SK-N-SH (cell line): ENCODE results near the gene DTX3. TPM values are rescaled to one million over a fixed set of nuclear protein-coding genes. Genes with fewer than 3 reads are reported as not detected.

Source experiments
- CTCF ChIA-PET: fragments of 300-600, 350-600 bp; formaldehyde crosslinking; extraction: SDS; loops from one replicate; lab custom pipeline; 2021; lab: Yijun Ruan, JAX
- POLR2A ChIA-PET: fragments of 350-600 bp; sonication (Branson Sonifier 250); formaldehyde crosslinking; extraction: SDS; loops from one replicate; lab custom pipeline; 2020; ENCODE audit warnings: antibody characterized with exemption, inconsistent platforms; lab: Yijun Ruan, JAX
- DNase-seq: peaks from one replicate; pipeline ENCODE4 v3.0.0; 2012
- H2AFZ ChIP-seq: fragments of 200-600 bp; sonication (generic); 2 replicates; pipeline ENCODE4 v1.8.1; 2016; ENCODE audit warnings: antibody characterized with exemption, mild to moderate bottlenecking, low read depth
- H3F3A ChIP-seq: fragments of 200-600 bp; sonication (generic); replicated peaks from 2 replicates; pipeline ENCODE3; 2016; ENCODE audit warnings: antibody characterized with exemption, mild to moderate bottlenecking; ENCODE audit not compliant: insufficient read depth
- H3K27ac ChIP-seq, 2 experiments: fragments of 200-500 bp in 1 of 2; fragments of 200-600 bp in 1 of 2; sonication (Bioruptor generic) in 1 of 2; sonication (generic), shearing (Covaris generic) in 1 of 2; 2 replicates each; pipeline versions ENCODE4 v1.5.1 to v1.6.1; 2014 to 2016; ENCODE audit warnings: low read depth in 2 of 2, inconsistent platforms in 1 of 2, low read length in 1 of 2, mild to moderate bottlenecking in 1 of 2, mixed read lengths in 1 of 2
- H3K27me3 ChIP-seq: fragments of 200-600 bp; sonication (generic), shearing (Covaris generic); 2 replicates; pipeline ENCODE4 v1.6.1; 2016; ENCODE audit warnings: mixed run types; ENCODE audit not compliant: insufficient read depth
- H3K36me3 ChIP-seq, 2 experiments: fragments of 200-500 bp in 1 of 2; fragments of 200-600 bp in 1 of 2; sonication (Bioruptor generic) in 1 of 2; sonication (generic) in 1 of 2; replicated peaks in 1 of 2; 2 replicates each; pipeline versions ENCODE3 to v1.5.1; 2014 to 2016; ENCODE audit warnings: low read length in 1 of 2, mild to moderate bottlenecking in 1 of 2; ENCODE audit not compliant: insufficient read depth in 2 of 2, control insufficient read depth in 1 of 2
- H3K4me1 ChIP-seq, 2 experiments: fragments of 200-500 bp in 1 of 2; fragments of 200-600 bp in 1 of 2; sonication (Bioruptor generic) in 1 of 2; sonication (generic), shearing (Covaris generic) in 1 of 2; 2 replicates each; pipeline versions ENCODE4 v1.5.1 to v1.6.1; 2014 to 2016; ENCODE audit warnings: low read depth in 1 of 2, low read length in 1 of 2, mixed run types in 1 of 2; ENCODE audit not compliant: insufficient read depth in 2 of 2, control insufficient read depth in 1 of 2
- H3K4me2 ChIP-seq: fragments of 200-600 bp; sonication (generic), shearing (Covaris generic); 2 replicates; pipeline ENCODE4 v1.6.1; 2017; ENCODE audit warnings: mixed run types
- H3K4me3 ChIP-seq, 2 experiments: fragments of 200-500 bp in 1 of 2; fragments of 200-600 bp in 1 of 2; sonication (Bioruptor generic) in 1 of 2; sonication (generic), shearing (Covaris generic) in 1 of 2; 2 replicates each; pipeline versions ENCODE4 v1.5.1 to v1.8.1; 2014 to 2016; ENCODE audit warnings: low read depth in 2 of 2, inconsistent platforms in 1 of 2, low read length in 1 of 2, mild to moderate bottlenecking in 1 of 2, mixed read lengths in 1 of 2, moderate library complexity in 1 of 2
- H3K79me2 ChIP-seq: fragments of 200-600 bp; sonication (generic); 2 replicates; pipeline ENCODE4 v1.8.1; 2017; ENCODE audit warnings: mild to moderate bottlenecking; ENCODE audit not compliant: insufficient read depth
- H3K9ac ChIP-seq: fragments of 200-600 bp; sonication (generic); 2 replicates; pipeline ENCODE4 v1.6.1; 2017; ENCODE audit warnings: mixed run types
- H3K9me2 ChIP-seq: fragments of 200-600 bp; sonication (generic); 2 replicates; pipeline ENCODE4 v1.6.1; 2017; ENCODE audit warnings: mixed run types
- H3K9me3 ChIP-seq: fragments of 200-600 bp; sonication (generic); 2 replicates; pipeline ENCODE4 v1.6.1; 2017; ENCODE audit warnings: mixed run types, mild to moderate bottlenecking, moderate library complexity
- H4K20me1 ChIP-seq: fragments of 200-600 bp; sonication (generic); 2 replicates; pipeline ENCODE4 v1.6.1; 2017; ENCODE audit warnings: mild to moderate bottlenecking, mixed run types; ENCODE audit not compliant: insufficient read depth
- CTCF ChIP-seq: fragments of 200-600 bp; sonication (generic); IDR thresholded peaks from 2 replicates; pipeline ENCODE4 v1.6.1; 2017; ENCODE audit warnings: antibody characterized with exemption, mild to moderate bottlenecking, moderate library complexity
- ELF1 ChIP-seq: IDR thresholded peaks from 2 replicates; pipeline ENCODE4 v1.4.0; 2012
- EP300 ChIP-seq, 2 experiments: IDR thresholded peaks; 2 replicates each; pipeline versions ENCODE4 v1.4.0 to v1.6.1; 2012; ENCODE audit warnings: borderline replicate concordance in 1 of 2, low read depth in 1 of 2, low read length in 1 of 2
- FOXM1 ChIP-seq: IDR thresholded peaks from 2 replicates; pipeline ENCODE4 v1.4.0; 2012; ENCODE audit warnings: low read depth, mild to moderate bottlenecking
- GABPA ChIP-seq: IDR thresholded peaks from 2 replicates; pipeline ENCODE4 v1.4.0; 2012; ENCODE audit warnings: low read depth, mild to moderate bottlenecking
- JUND ChIP-seq: IDR thresholded peaks from 2 replicates; pipeline ENCODE4 v1.4.0; 2012
- MEF2A ChIP-seq: IDR thresholded peaks from 2 replicates; pipeline ENCODE4 v1.4.0; 2012; ENCODE audit warnings: low read depth, borderline replicate concordance
- NFIC ChIP-seq: IDR thresholded peaks from 2 replicates; pipeline ENCODE4 v1.4.0; 2012; ENCODE audit warnings: borderline replicate concordance
- POLR2AphosphoS5 ChIP-seq: IDR thresholded peaks from 2 replicates; pipeline ENCODE4 v1.6.1; 2012; ENCODE audit warnings: low read depth, low read length
- RCOR1 ChIP-seq: fragments of 150-350 bp; IDR thresholded peaks from 2 replicates; pipeline ENCODE4 v1.6.1; 2017; ENCODE audit warnings: antibody characterized with exemption, low read length
- RXRA ChIP-seq: IDR thresholded peaks from 2 replicates; pipeline ENCODE4 v1.4.0; 2012; ENCODE audit warnings: low read depth, mild to moderate bottlenecking, borderline replicate concordance
- TAF1 ChIP-seq: IDR thresholded peaks from 2 replicates; pipeline ENCODE4 v1.6.1; 2012; ENCODE audit warnings: low read depth, mild to moderate bottlenecking, low read length, moderate library complexity, borderline replicate concordance
- TCF12 ChIP-seq: IDR thresholded peaks from 2 replicates; pipeline ENCODE4 v1.4.0; 2012
- USF2 ChIP-seq: fragments of 150-350 bp; IDR thresholded peaks from 2 replicates; pipeline ENCODE4 v1.6.1; 2017; ENCODE audit warnings: antibody characterized with exemption, low read length, low read depth, borderline replicate concordance
- ZBTB33 ChIP-seq: IDR thresholded peaks from 2 replicates; pipeline ENCODE4 v1.4.0; 2012; ENCODE audit warnings: low read depth, borderline replicate concordance
- WGBS: methylation state at CpG from one replicate; pipeline ENCODE4 v1.1.6; 2017; ENCODE audit warnings: low lambda C conversion rate; 5-methylcytosine and 5-hydroxymethylcytosine counted together
- polyA plus RNA-seq, 3 experiments: library from polyadenylated mRNA; depleted of rRNA; stranded (reverse); fragments of >200 nt; gene quantifications; 2 replicates each; pipeline ENCODE4 v1.2.3, GENCODE V29; 2012
- TF ChIP-seq, protein P1 (sequence below): fragments of 150-350 bp; IDR thresholded peaks from 2 replicates; pipeline ENCODE4 v1.6.1; 2016; ENCODE audit warnings: mild to moderate bottlenecking, low read depth, low read length
- TF ChIP-seq, protein P2 (sequence below): IDR thresholded peaks from 2 replicates; pipeline ENCODE4 v1.4.0; 2012; ENCODE audit warnings: low read depth, borderline replicate concordance

DTX3 gene
- polyA plus RNA-seq, 1 of the 3 experiments (the other 2 are of a cell fraction): 61.2 TPM

DNA sequence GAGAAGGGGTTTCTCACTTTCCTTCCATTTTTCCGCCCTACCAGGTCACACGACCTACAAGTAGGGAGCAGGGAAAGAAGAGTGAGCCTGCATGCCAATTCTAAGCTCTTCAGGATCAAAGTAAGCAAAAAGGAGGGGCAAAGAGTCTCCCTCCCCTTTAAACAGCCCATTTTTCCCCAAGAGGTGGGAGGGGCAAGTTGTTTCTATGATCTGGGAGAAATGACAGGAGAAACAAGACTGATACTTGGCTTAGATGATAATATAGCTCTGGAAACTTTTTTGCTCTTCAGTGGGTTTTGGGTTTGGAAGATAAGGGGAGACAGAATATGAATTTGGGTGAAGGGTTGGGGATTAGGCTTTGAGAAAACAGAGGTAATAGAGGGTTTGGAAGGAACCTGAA is 1.8 kb downstream of the DTX3 start:
- peaks cover 6% of the 10 kb centered on the region for H3F3A ChIP-seq
- H4K20me1 ChIP-seq: no peaks in the 10 kb centered on the region
- no peak overlapping the region for H3K9ac ChIP-seq
- H3K36me3 ChIP-seq: peaks cover 4 to 41% of the 10 kb centered on the region in 2 experiments
- H3K4me1 ChIP-seq: peaks cover 9 to 31% of the 10 kb centered on the region in 2 experiments; a peak in 3 of 4 replicates
- no peak overlapping the region for H3K27ac ChIP-seq
- no peaks in the 10 kb centered on the region for H3K9me2 ChIP-seq
- H3K9me3 ChIP-seq: no peaks in the 10 kb centered on the region
- DNase-seq: no peak
- H3K79me2 ChIP-seq: peaks cover 6% of the 10 kb centered on the region; the same call in 1 of the 2 replicates
- TF ChIP-seq FOXM1 (no peak), CTCF (no peak), POLR2AphosphoS5 (no peak), ELF1 (no peak), GABPA (no peak), EP300 (IDR thresholded peaks at IDR 0.05; ENCODE audit: borderline replicate concordance in 1 of 2, low read depth in 1 of 2, low read length in 1 of 2) (no peak), TCF12 (no peak), ZBTB33 (no peak), NFIC (no peak), RCOR1 (no peak), JUND (no peak), MEF2A (no peak), TAF1 (no peak), RXRA (no peak), USF2 (no peak)
- TF ChIP-seq, protein P1, sequence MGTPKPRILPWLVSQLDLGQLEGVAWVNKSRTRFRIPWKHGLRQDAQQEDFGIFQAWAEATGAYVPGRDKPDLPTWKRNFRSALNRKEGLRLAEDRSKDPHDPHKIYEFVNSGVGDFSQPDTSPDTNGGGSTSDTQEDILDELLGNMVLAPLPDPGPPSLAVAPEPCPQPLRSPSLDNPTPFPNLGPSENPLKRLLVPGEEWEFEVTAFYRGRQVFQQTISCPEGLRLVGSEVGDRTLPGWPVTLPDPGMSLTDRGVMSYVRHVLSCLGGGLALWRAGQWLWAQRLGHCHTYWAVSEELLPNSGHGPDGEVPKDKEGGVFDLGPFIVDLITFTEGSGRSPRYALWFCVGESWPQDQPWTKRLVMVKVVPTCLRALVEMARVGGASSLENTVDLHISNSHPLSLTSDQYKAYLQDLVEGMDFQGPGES: no peak
- TF ChIP-seq, protein P2, sequence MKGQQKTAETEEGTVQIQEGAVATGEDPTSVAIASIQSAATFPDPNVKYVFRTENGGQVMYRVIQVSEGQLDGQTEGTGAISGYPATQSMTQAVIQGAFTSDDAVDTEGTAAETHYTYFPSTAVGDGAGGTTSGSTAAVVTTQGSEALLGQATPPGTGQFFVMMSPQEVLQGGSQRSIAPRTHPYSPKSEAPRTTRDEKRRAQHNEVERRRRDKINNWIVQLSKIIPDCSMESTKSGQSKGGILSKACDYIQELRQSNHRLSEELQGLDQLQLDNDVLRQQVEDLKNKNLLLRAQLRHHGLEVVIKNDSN: no peak
- POLR2A ChIA-PET: interaction anchor here (1.4 to 1.5 kb wide), 2 partner anchors 10 to 14 kb away, joined by 3 to 4 read pairs; no protein-coding TSS in a partner anchor
- WGBS: 84% methylated on average over 2 of the region's 2 CpGs
- H3K4me2 ChIP-seq: no peak overlapping the region
- H3K27me3 ChIP-seq: no peaks in the 10 kb centered on the region
- no peak overlapping the region for H3K4me3 ChIP-seq
- H2AFZ ChIP-seq: no peak overlapping the region
- CTCF ChIA-PET: interaction anchor here (1.1 to 7.6 kb wide), 6 partner anchors 13 to 27 kb away, joined by 3 to 65 read pairs (median 6); partner anchors contain the start of gene B4GALNT1
